ENCODE data around the gene ZNRF1.

Gene ZNRF1

GRCh38 chr16:75102595-75102994, 103.8 kb downstream of the ZNRF1 start:
- DNase-seq: no peak

- DNase-seq: no peak
Measured at GRCh38 chr16:75103994-75104393, 105.2 kb downstream of the ZNRF1 start.

GRCh38 chr16:75104836-75105235, 106.0 kb downstream of the ZNRF1 start:
- no peak for DNase-seq

GRCh38 chr16:75105306-75106061, 106.7 kb downstream of the ZNRF1 start:
- DNase-seq: no peak

DNA sequence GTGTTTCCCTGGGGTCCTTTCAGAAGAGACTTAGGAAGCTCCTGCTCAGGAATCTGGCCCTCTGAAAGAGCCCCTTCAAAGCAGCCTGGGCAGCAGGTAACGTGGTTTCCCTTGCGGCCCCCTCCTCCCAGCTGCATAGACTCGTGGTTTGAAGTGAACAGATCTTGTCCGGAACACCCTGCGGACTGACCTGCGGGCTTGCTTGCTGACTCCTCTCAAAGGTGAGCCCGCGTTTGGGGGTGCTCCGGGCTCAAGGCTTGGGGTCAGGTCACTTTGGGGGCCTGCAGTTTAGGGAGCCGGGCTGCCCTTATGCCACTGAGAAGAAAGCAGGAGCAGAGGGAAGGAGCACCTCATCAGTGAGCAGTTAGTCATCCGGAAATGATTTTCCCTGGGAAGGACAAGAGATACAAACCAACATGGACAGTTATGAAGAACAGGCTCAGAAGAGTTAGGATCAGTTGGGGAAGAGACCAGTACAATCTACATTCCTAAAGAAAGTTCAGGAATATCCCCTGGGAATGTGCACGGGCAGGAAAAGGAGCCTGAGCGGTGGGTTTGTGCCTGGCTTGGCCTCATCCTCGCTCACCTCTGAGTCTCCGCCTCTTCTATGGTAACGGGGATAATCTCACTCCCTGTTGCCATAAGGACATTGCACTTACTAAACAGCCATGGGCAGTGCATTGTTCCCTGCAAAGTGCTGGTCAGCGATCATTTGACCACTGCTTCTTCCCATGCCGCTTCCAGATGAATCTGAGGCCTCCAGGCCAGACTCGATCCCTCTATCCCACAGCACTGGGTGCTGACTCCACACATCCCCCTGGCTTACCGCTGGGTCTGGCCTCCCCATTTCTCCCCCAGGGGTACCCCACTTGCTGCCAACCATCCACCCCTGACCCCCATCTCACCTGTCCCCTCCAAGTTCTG, 107.8 kb downstream of the ZNRF1 start:
- no peak for DNase-seq

DNA sequence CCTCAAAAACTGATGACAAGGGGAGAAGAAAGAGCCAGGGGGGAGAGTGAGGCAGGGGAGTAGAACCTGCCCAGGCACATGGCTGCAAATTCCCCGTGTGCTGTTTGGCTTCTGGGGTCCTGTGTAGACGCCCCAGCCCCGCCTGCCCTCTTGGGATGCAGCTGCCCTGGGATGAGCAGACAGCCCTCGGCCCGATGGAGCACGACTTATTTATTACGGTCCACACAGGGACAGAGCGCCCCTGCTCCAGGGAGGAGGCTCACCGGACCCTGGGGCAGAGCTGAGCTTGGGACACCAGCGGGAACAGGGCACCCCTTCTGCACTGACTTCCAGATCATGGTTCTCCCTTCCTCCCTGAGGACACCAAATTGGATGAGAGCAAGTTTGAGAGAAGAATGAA, 108.7 kb downstream of the ZNRF1 start:
- DNase-seq: no peak

DNA sequence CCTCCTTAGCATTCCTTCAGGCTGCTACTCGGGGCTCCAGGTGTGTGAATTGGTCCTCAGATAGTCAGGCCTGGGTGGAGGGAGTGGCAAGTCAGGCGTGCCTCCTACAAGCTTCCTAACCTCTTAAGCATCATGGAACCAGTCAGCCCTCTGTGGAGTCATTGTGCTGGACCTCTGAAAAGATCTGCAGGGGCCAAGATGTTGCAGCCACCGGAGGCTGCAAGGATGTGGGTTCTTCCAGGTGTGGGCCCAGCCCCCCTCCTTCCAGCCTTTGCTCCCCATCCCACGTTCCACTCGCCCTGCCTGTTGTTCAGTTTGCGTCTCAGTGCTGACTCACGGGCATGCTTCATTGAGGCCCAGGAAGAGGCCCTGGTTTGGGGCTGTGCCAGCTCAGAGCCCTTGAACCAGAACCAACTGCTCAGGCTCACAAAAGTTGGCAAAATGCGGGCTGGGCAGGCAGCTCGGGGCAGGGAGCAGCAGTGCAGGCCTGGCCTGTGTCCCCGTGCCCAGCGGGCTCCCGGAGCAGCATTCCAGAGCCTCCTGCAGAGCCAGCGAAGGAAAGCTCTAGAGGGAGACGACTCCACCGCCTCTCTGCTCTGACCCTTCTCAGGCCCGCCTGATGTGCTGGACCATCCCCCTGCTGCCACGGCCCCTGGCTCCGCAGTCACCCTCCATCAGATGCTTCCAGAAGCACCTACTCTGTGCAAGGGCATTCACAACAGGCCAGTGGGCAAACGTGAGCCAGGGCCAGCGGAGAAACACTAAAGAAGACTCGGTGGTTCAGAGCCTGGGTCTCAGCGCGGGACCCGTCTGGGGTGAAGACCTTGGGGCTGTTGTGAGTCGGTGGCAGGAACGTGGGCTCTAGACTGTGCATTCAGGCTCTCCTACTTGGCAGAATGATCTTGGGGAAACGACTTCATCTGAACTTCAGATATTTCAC, 110.2 kb downstream of the ZNRF1 start:
- DNase-seq: no peak

DNA sequence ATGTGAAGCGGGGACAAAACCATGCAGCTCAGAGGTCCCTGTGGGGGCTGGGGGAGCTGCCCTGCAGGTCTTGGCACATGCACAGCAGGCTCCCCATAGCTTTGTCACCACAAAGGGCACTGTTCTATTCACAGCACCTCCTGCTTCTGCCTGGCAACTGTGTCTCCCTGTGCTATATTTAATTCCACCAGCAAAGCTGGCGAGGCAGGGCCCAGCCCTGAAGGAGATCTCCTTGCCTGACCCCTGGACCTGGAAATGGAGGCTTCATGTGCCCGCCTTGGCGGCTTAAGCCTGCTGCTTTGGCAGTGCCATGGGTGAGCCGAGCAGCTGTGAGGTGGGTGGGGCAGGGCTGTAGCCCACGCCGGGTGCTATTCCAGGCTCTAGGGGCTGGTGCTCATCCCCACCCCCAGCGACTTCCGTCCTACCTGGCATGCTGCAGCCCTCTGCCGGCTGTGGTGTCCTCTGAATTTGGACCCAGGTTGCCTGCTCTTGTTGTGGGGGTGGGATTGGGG, 111.0 kb downstream of the ZNRF1 start:
- DNase-seq: no peak

DNA sequence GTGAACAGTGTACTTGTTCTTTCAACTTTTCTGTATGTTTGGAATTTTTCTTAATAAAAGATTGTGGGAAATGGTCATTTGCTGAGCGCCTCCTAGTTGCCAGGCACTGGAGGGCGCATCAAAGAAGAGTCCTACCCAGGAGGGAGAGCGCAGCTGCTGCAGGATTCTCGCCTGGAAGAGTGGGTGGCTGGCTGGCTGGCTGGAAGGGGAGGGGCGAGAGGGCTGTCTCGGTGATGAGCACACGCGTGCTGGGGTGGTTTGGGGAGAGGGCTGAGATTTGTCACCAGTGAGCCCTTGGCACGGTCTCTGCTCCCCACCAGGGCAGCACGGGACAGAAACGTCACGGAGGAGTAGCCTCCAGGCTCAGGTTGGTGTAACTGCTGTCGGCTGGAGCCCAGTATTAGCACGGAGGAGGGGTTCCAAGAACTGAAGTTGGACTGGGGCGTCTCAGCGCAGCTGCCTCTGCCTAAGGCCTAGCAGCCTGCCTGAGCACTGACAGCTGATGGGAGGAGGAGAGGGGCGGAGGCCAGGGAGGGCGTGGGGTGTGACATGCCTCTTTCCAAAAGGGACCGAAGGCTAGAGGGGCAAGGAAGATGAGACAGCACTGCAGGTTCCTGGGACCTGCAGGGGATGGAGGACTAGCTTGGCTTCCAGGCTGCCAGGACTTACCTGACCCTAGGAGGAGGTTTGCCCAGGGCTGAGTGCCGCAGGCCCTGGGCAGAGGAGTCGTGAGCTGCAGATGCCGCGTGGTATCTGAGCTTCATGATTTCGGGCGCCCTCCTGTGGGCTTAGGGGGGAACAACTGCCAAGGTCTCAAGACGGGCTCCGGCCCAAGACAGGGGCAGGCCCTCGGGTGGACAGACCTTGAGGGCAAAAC, 112.1 kb downstream of the ZNRF1 start:
- DNase-seq: peak; percentile 30

- DNase-seq: no peak
Measured at GRCh38 chr16:75111514-75111940, 112.7 kb downstream of the ZNRF1 start.

DNA sequence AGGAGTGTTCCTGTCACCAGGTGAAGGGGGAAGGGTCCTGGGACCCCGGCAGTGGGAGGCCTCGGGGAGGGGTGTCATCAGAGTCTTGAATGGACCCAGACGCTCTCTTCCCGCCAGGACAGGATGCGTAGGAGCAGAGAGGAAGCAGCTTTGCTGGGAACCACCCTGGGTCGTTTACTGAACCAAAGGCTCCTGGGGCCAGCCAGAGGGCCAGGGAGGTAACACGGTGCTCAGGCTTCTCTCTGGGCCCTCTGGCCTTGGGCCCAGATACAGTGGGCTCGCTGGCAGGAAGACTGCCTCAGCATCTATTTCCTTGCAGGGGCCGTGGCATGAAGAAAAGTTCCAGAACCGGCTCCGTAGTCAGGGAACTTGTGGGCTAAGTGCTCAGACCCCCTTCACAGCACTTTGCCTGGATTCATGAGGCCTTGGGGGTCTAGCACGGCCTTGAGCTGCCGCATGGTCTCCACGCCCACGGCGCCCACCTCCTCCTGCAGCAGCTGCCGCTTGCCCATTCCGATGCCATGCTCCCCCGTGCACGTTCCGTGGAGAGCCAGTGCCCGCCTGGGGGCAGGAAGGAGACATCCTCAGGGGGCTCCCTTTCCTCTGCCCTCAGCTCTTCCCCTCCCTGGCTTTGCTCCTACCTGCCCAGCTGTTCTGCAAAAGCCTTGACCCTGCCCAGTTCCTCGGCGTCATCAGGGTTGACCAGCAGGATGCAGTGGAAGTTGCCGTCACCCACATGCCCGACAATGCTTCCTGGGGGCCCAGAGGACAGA, 113.3 kb downstream of the ZNRF1 start:
- DNase-seq: no peak

GRCh38 chr16:75112734-75113491, 114.1 kb downstream of the ZNRF1 start:
- DNase-seq: no peak

DNA sequence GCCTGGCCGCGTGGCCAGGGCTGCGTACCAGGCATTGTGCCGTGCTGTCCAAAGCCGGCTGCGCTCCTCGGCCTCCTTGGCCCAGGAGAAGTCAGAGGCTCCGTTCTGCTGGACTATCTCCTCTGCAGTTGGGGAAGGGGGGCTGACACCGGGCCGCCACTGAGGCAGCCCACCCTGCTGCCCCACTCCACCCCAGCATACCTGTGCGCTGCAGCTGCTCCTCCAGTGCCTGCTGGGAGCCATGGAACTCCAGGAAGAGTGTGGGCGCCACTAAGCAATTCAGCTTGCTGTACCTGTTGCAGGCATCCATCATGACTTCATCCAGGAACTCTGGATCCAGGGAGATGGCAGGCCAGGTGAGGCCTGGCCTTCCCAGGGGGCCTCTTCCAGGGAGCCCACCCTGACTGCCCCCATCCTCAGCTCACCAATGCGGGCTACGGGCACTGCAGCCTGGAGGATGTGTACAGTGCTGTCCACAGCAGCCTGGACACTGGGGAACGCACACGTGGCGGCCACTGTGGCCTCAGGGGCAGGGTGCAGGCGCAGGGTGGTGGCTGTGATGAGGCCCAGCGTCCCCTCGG, 114.8 kb downstream of the ZNRF1 start:
- no peak for DNase-seq

DNA sequence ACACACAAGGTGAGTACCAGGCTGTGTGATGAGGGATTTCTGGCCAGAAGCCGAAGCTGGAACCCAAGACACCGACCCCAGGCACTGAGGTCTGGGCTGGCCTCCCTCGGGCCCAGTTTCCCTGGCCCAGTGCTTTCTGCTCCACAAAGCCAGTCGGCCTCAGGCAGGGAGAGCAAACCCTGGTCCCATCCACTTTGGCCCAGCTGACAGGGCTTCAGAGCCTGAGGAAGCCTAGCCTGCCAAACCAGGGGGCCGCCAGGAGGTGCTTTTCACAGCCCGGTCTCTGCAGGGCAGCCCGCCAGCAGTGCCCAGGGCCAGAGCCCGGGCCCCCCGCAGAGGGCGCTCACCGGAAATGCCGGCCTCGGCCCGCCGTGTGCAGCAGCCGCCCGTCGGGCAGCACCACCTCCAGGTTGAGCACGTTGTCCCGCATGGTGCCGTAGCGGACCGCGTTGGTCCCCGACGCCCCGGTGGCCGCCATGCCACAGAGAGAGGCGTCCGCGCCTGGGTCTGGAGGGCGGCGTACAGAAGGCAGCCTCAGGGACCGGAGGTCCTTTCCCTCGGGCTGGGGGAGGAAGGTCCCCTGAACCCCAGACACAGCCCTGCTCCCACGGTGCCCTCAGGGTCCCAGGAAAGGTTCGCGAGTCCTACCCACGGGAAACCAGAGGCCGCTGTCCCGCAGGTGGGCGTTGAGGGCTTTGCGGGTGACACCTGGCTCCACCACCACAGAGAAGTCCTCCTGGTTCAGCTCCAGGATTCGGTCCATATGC, 115.5 kb downstream of the ZNRF1 start:
- DNase-seq: no peak

DNA sequence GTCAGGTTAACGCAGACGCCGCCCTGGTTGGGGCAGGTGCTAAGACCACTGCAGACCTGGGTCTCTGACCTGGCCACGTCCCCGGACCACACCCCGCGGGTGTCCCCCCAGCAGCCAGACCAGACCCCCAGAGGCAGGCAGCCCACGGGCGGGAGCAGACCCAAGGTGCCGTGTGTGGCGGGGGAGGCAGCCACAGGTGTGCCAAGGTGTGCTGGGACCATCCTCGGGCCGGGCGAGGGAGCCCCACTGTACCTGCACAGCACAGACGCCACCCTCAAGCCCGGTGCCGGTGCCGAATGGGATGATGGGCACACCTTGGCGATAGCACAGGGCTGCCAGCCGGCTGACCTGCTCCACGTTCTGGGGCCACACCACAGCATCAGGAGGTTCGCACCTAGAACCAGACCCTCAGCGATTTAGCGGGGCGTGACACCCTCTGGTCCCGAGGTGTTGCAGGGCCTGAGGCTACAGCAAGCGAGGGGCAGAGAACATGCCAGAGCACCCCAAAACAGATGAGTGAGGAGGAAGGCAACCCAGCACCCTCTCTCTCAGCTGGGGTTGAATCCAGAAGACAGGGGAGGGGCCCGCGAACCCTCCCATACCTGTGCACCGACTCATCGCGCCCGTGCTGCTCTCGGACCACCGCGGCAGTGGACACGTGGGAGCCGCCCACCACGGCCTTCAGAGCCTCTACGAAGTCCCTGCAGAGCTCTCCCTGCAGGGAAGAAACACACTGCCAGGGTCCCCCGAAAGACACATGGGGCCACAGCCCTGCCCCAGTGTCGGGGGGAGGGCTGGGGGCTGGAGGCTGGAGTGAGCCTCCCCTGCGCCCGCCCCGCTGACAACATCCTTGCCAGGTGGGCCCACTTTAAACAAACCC, 116.4 kb downstream of the ZNRF1 start:
- no peak for DNase-seq

DNA sequence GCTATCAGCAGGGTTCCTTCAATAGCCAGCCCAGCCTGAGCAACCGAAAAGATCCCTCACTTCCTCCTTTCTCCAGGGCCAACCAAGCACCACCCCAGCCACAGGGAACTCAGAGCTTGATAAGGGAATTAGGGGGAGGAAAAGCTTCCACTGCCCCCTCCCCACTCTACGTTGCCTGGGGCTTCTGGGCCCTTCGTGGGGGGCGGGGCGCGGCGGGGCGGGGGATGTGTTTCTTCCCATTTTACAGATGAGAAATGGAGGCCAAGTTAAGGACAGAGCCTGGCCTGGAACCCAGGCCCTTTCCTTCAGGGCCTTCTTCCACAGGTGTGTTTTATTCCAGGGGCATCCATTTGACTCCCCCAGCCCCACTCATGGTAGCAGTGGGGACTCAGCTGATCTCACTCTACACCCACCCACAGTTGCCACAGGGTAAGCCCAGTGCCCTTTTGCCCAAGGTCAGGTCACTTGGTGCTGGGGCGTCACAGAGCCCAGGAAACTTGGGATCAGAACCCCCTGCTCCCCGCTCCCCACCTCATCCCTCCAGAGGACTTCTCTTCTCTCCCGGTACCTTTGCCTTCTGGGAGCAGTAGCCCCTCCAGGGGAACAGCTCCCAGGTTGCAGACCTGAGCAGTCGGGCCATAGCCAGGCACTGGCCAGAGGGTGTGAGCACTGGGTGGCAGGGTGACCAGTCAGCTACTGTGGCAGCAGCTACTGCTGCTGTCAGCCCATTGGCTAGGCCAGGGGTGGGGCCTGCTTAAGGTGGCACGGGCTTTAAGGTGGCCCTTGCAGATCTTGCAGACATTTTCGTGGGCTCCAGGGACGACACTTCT, 117.5 kb downstream of the ZNRF1 start, which contains the start of gene LDHD:
LDHD (minus strand) TSS at position 700 of the 830 bp plus-strand sequence; CDS start at position 640, 60 bp downstream.
- DNase-seq: no peak

GRCh38 chr16:75116911-75117245, 118.1 kb downstream of the ZNRF1 start:
- no peak for DNase-seq
